Lung (tissue), 12 donors: ENCODE data around the gene LMX1B. TPM values are rescaled to one million over a fixed set of nuclear protein-coding genes. Genes with fewer than 3 reads are reported as not detected.

Experiments
- ATAC-seq: fragments of 200-7000 bp; cut with Tn5 transposase; one replicate; pipeline ENCODE4 v1.9.1; 2020; ENCODE audit warnings: moderate number of reproducible peaks; ENCODE audit not compliant: insufficient read depth, low FRiP score
- DNase-seq, 3 donors: peaks; one replicate each; pipeline ENCODE4 v3.0.0-alpha.2; 2013 to 2017
- H3K27ac ChIP-seq, 2 donors: one replicate each; pipeline ENCODE4 v1.5.1; 2013; ENCODE audit warnings: mild to moderate bottlenecking in 2 of 2, moderate library complexity in 2 of 2, control low read depth in 1 of 2, inconsistent platforms in 1 of 2, low read depth in 1 of 2, low read length in 1 of 2
- H3K27me3 ChIP-seq, 3 donors: one replicate each; pipeline ENCODE4 v1.5.1; 2013; ENCODE audit warnings: low read length in 2 of 3; ENCODE audit not compliant: control insufficient read depth in 3 of 3, insufficient read depth in 3 of 3
- H3K36me3 ChIP-seq, 4 donors: one replicate each; pipeline ENCODE4 v1.5.1; 2013; ENCODE audit warnings: low read length in 4 of 4, mild to moderate bottlenecking in 1 of 4, moderate library complexity in 1 of 4; ENCODE audit not compliant: control insufficient read depth in 4 of 4, insufficient read depth in 4 of 4
- H3K4me1 ChIP-seq, 5 donors: one replicate each; pipeline ENCODE4 v1.5.1; 2013; ENCODE audit warnings: low read length in 5 of 5, mild to moderate bottlenecking in 2 of 5, moderate library complexity in 1 of 5; ENCODE audit not compliant: control insufficient read depth in 5 of 5, insufficient read depth in 5 of 5
- H3K4me3 ChIP-seq: one replicate; pipeline ENCODE4 v1.5.1; 2013; ENCODE audit warnings: mild to moderate bottlenecking, control low read depth, moderate library complexity
- H3K9ac ChIP-seq, 2 donors: one replicate each; pipeline ENCODE4 v1.5.1; 2013; ENCODE audit warnings: low read length in 2 of 2, control low read depth in 1 of 2; ENCODE audit not compliant: insufficient read depth in 1 of 2
- H3K9me3 ChIP-seq, 4 donors: one replicate each; pipeline ENCODE4 v1.5.1; 2013; ENCODE audit warnings: low read length in 3 of 4, mild to moderate bottlenecking in 1 of 4, moderate library complexity in 1 of 4; ENCODE audit not compliant: control insufficient read depth in 4 of 4, insufficient read depth in 3 of 4
- CTCF ChIP-seq: IDR thresholded peaks from 2 replicates; pipeline ENCODE4 v1.5.1; 2012; ENCODE audit warnings: mild to moderate bottlenecking; ENCODE audit errors: control extremely low read depth, extremely low read depth
- WGBS, 2 donors: extraction: QIAGEN DNeasy Blood & Tissue Kit; methylation state at CpG; one replicate each; pipeline ENCODE4 v1.1.7; 2013; 5-methylcytosine and 5-hydroxymethylcytosine counted together
- polyA plus RNA-seq, 2 donors: library from polyadenylated mRNA; stranded (reverse); fragments of 200-250 nt; gene quantifications; one replicate each; pipeline ENCODE4 v1.2.1, GENCODE V29; 2013
- total RNA-seq, 2 donors: library from RNA; depleted of rRNA in 1 of 2; stranded (reverse); fragments of >200 nt in 1 of 2; gene quantifications; one replicate each; pipeline ENCODE4 v1.2.1, GENCODE V29; 2014 to 2021
- donor health status: control.
- donor health status: control.
- donor health status: Bipolar disorder and iron deficiency.
- donor health status: healthy.
- donor health status: DM: yes; HTN: yes; CAD: no.

The LMX1B gene
- total and polyA plus RNA-seq, 4 donors = under 0.01 to 0.77 (median 0.10) TPM

DNA sequence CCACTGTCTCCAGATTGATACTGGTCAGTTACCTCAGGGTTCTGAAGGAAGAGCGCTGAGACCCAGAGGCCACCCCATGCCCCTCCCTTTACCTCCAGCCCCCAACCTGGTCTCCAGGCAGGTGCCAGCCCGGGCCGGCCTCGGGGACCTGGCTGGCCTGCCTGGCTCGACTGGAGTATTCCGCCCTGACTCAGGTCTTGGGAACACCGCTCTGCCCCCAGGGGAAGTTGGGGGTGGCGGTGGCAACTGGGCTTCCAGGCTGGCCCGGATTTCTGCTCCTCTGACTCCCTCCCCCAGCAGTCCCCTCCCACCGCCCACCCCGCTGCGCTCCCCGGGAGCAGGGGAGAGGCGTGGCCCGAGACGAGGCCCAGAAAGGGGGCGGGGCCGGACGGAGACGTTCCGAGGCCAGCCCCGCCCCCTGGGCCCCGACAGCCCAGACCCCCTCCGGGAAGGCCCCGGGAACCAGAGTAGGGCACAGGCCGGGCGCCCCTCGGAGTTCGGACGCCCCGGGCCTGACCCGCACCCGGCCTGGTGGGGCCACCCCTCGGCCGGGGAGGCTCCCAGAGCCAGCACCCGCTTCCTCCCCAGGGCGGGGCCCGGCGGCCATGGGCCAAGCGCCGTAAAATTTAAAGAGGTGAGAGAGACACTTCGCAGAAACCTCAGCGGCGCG lies 108.7 kb downstream of the LMX1B start:
- Histone ChIP-seq H3K4me3 (peak overlapping the region; percentile 43), H3K36me3 (no peaks in the 10 kb centered on the region), H3K27me3 (peaks cover 0 to 24% (median 9%) of the 10 kb centered on the region in 3 donors), H3K4me1 (peaks cover 0 to 16% (median 12%) of the 10 kb centered on the region in 5 donors), H3K9ac (peak overlapping the region; percentile 32 to 37), H3K27ac (peak overlapping the region in 1 of 2 donors; percentile 65), H3K9me3 (no peaks in the 10 kb centered on the region)
- ATAC-seq (peak; percentile 84), DNase-seq (peak; percentile 83 to 89 (median 87))
- WGBS, 2 donors = 1 to 2% methylated on average over 22 to 45 of the region's 45 CpGs
- TF ChIP-seq CTCF = no peak

DNA sequence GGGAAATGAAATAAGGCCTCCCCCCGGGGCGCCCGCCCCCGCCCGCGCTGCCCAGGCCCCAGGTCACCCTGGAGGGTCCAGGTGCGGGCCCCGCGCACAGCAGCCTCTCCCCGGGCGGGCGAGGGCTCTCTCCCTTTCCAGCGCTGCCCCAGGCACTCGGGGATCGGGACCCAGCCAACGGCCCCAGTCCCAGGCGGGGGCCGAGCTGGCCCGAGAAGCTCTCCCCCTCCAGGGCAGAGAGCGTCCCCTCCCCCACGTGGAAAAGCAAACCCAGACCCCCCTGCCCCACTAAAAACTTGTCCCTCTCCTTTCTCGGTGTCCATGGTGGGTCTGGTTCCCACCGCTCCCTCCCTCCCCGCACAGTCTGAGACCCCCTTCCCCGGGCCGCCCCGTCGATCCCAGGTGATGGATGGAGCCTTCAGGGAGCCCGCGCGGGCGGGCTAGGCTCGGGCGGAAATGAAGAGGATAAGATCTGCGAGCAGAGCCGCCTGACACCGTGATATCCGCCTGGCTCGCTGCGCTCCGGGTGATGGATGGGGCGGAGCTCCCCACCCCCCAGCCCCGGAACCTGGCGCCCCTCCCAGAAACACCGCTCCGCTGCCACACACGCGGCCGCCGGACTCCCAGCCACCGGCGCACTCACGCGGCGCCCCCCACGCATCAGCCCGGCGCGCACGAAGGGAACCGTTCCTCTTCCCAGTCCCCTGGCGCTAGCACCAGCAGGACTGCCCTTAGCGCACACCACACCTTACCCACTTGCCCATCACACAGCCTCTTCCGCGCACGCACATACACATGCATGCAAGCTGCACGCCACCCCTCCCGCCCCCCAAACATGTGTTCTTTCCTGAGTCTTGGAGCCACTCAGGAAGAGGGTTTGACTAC lies 109.4 kb downstream of the LMX1B start:
- H3K4me3 ChIP-seq = peak overlapping the region; percentile 43
- H3K27me3 ChIP-seq = peaks cover 0 to 24% (median 10%) of the 10 kb centered on the region in 3 donors
- no peaks in the 10 kb centered on the region for H3K9me3 ChIP-seq
- peak overlapping the region in 1 of 2 donors; percentile 9 for H3K9ac ChIP-seq
- H3K36me3 ChIP-seq = no peaks in the 10 kb centered on the region
- DNase-seq = peak; percentile 33 to 66 (median 55)
- WGBS, 2 donors = 2% methylated on average over 50 to 68 of the region's 68 CpGs
- peak; percentile 35 for ATAC-seq
- H3K27ac ChIP-seq = peak overlapping the region in 1 of 2 donors; percentile 65
- TF ChIP-seq CTCF = no peak
- peaks cover 0 to 16% (median 12%) of the 10 kb centered on the region in 5 donors for H3K4me1 ChIP-seq

DNA sequence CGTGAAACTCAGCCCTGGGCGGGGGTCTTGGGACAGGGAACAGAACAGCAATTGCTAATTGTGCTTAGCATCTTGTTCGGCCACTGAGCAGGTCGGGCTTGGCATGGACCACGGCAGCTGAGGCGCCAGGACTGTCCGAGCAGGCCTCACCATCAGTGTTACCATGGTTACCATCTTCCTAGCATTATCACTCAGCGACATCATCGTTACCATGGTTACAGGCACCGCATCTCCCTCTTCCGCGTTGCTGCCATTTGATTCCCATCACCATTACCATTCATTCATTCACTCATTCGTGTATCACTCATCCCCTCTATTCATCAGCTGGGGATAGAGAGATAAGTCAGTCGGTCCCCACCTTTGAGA lies 110.1 kb downstream of the LMX1B start:
- Histone ChIP-seq H3K36me3 (no peaks in the 10 kb centered on the region), H3K9me3 (no peaks in the 10 kb centered on the region), H3K9ac (no peak overlapping the region), H3K27ac (no peak overlapping the region), H3K4me1 (peaks cover 0 to 16% (median 12%) of the 10 kb centered on the region in 5 donors), H3K4me3 (no peak overlapping the region), H3K27me3 (peaks cover 0 to 22% (median 10%) of the 10 kb centered on the region in 3 donors)
- no peak for ATAC-seq
- WGBS, 2 donors = 42 to 52% methylated on average over 14 of the region's 14 CpGs
- TF ChIP-seq CTCF = no peak
- peak; percentile 20 to 38 (median 30) for DNase-seq
